DMS53 treated with DMSO at 0.1 percent for 48 hours (cell line): Measurements from ENCODE around the gene GLIS1.

ENCODE experiments used
- DNase-seq: peaks from one replicate; lab custom pipeline; 2025; ENCODE audit not compliant: unreplicated experiment; lab: John Stamatoyannopoulos, UW

GLIS1 gene

GRCh38 chr1:53639996-53640700 is 98.8 kb downstream of the GLIS1 start:
- no peak for DNase-seq

DNA sequence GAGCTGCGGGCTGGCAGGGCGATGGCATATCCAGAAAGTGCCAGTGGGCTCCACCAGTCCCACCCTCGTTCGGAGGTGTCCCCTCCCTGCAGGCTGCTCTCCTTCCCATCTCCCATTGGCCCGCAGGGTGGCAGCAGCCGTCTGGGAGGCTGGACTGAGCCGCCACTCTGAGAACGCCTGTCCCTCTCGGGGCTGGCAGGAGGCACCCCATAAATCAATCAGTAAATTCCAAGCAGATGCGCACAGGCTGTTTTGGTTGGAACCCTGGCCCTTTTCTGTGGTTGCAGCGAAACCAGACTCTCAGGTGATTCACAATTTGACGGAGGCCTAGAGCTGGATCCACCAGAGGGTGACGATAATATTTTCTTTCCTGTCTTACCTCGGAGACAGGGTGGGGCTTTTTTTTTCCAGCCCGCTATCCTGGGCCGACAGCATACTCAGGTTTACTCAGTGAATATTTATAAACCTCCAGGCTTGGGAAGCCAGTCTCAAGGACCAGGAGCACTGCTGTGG is 99.7 kb downstream of the GLIS1 start:
- no peak for DNase-seq

GRCh38 chr1:53638360-53639035 is 100.5 kb downstream of the GLIS1 start:
- DNase-seq = no peak

- DNase-seq = no peak
These were observed 101.2 kb downstream of the GLIS1 start for GRCh38 chr1:53637511-53638359.

- no peak for DNase-seq
These were observed 102.3 kb downstream of the GLIS1 start for GRCh38 chr1:53636621-53637171.

GRCh38 chr1:53634571-53634979 is 104.4 kb downstream of the GLIS1 start:
- no peak for DNase-seq

DNA sequence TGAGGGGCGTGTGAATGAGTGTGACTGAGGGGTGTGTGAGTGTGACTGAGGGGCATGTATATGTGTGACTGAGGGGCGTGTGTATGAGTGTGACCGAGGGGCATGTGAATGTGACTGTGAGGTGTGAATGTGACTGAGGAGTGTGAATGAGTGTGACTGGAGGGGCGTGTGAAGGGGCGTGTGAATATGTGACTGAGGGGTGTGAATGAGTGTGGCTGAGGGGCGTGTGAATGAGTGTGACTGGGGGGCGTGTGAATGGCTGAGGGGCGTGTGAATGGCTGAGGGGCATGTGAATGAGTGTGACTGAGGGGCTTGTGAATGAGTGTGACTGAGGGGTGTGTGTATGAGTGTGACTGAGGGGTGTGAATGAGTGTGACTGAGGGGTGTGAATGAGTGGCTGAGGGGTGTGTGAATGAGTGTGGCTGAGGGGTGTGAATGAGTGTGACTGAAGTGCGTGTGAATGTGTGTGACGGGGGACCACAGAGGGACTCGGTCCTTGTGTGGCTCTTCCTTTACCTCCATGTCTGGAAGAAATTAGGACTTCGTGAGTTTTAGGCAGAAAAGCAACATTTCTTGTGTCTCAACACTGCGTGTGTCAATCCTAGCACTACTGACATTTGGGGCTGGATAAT is 105.8 kb downstream of the GLIS1 start:
- DNase-seq = no peak

GRCh38 chr1:53631622-53632310 is 107.2 kb downstream of the GLIS1 start:
- DNase-seq = no peak

DNA sequence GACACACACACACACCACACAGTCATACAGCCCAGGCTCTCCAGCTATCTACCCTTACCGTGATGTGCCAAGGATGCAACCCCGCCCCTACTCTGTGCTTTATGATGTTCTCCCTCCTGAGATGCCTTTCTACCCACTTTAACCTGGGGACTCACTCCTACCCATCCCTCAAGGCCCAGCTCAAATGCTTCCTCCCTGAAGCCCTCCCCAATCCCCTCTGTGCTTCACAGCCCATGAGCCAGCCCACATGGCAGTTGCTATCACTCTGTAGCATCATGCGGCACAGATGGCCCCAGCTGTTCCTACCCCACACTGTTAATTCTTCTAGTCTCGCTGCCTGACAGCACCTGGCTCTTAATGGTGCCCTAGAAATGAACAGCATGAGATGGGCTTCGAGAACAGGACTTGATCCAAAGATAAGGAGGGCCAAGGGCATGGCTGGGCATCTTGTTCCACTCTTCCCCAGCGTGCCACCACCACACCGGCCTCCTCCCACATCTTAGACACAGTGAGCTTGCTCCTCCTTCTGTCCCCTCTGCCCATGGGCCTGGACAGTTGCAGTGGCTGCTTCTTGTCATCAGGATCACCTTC is 109.8 kb downstream of the GLIS1 start:
- no peak for DNase-seq

- no peak for DNase-seq
These were observed 110.5 kb downstream of the GLIS1 start for GRCh38 chr1:53628286-53628955.

GRCh38 chr1:53627666-53628065 is 111.3 kb downstream of the GLIS1 start:
- no peak for DNase-seq

DNA sequence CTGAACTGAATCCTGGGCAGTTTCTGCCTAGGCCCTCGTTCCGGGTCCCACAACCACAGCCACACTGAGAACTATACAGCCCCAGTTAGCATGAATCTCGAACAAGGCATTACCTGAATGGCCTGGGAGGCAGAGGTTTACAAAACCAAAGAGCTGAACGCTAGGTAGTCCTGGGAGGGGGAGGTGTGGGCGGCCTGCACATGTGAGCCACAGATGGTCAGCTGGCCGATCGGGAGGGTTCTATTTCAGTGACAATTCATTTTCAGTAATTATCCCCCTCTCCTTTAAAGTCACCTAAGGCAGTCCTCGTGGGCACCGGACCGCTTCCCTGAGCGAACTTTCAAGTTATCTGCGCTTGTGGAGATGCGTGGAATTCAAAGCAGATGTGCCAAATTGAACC is 111.9 kb downstream of the GLIS1 start:
- no peak for DNase-seq

DNA sequence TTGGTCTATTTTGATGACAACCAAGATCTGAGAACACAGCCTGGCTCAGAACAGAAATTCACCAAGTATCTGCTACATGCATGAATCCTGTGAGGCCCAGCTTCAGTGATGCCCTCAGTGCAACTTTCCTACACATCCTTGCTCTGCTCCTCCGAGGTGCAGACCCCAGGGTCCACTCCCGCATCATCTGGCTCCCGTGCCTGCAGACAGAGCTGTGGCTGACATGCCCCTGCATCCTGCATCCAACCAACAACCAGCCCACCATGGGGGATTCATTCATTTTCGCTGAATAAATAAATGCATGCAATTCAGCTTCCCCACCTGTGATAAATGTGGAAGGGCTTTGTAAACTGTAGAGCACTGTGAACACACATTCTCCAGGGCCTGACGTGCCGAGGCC is 112.3 kb downstream of the GLIS1 start:
- DNase-seq = no peak

DNA sequence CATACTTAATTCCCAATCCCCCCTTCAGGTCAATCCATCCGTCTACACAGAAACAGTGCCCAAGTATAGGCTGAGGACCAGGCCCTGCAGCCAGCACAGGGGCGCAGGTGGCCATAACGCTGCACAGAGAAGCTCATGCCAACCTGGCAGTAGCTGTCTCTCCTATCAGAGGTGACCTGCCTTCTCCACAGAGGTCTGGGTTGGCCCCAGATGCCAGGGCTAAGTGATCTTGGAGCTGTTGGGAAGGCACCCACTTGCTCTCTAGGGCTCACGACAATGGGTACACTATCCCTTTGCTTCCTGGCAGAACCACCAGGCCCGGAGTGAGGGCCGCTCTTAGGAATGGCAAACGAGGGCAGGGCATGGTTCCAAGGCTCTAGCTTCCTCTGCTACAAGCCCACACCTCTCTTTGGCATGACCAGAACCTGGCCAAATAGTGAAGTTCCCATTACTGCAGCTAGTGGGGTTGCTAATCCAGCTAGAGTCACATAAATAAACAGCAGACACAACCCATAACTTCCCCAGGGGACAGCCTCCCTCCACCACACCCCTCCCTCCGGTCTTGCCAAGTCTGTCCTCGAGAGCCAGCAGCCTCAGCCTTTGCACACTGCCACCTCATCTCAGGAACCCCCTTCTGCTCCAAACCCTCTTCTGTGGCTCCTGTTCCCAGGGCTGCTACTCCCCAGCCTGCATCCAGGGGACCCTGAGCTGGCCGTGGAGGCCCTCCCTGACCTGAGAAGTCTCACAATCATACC is 113.0 kb downstream of the GLIS1 start:
- DNase-seq = no peak

GRCh38 chr1:53625049-53625448 is 113.9 kb downstream of the GLIS1 start:
- DNase-seq = no peak

DNA sequence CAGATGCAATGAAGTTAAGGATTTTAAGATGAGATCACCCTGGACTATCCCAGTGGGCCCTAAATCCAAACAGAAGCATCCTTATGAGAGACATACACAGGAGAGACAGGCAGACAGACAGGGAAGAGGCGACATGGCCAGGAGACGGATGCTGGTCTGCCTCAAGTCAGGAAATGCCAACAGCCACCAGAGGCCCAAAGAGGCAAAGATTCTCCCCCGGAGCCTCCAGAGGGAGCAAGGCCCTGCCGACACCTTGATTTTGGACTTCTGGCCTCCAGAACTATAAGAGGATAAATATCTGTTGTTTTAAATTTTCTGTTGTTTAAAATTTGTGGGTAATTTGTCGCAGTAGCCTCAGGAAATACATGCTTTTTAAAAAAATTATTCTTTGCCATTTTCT is 116.4 kb downstream of the GLIS1 start:
- DNase-seq = no peak

DNA sequence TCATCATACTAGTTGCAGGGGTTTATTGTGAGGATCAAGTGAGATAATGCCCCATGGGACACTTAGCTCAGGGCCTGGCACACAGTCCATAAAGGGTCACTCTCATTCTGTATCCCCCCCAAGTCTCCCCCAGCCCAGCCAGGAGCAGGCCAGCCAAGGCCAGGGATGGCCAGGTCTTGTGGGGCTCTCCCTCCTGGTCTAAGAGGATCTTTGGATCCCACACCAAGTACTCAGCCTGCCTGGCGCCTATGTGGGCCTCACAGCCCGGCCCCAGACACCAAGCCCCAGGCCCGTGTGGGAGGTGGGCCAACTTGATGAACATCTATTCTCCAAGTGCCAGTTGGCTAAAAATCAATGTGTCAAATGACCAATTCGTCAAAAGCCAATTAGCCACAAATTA is 117.8 kb downstream of the GLIS1 start:
- no peak for DNase-seq

DNA sequence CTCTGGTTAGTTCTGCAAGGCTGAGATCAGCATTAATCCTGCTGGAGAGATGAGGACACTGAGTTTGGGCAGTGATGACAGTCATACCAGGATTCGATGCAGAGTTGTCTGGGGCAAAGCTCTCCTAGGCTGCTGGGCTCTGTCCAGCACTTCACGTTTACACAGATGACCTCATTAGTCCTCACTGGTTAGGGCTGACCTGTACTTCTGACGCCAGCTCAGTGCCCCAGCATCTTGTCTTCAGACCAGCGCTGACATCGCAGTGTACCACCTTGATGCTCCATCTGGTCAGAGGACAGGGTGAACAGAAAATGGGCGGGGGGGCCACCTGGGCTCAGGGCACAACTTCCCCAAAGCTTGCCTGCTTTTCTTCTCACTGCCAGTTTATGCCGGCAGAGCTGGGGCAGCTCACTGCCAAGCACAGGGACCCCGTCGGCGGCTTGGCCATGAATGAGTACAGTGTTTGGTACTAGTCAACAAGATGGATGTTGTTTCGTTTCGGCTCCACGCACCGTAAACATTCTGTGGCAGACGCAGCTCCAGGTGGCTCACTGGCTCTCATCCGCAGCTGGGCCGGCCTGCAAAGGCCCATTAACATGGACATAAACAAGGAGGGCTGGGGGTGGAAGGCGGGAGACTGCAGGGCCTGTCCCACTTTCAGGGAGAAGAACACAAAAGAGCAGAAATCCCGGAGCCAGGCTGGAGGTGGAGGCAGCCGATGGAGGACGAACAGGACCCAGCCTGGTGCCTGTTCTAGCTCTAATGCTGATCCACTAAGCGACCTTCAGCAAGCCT is 118.7 kb downstream of the GLIS1 start:
- peak; percentile 33 for DNase-seq
